Neural progenitor cell (in vitro differentiated cells): Measurements from ENCODE around the gene ALPL.

Experiments used
- EZH2phosphoT487 ChIP-seq: fragments of 200-600 bp; sonication (generic); IDR thresholded peaks from 2 replicates; pipeline ENCODE4 v1.6.1; 2017; ENCODE audit warnings: antibody characterized with exemption
- TF ChIP-seq, protein P1 (sequence below): fragments of 200-600 bp; sonication (generic); IDR thresholded peaks from 2 replicates; pipeline ENCODE4 v1.5.1; 2017; ENCODE audit warnings: antibody characterized with exemption, mild to moderate bottlenecking

GRCh38 chr1:21624571-21625389 is 115.6 kb downstream of the ALPL start:
- no peak for TF ChIP-seq EZH2phosphoT487
- TF ChIP-seq, protein P1, sequence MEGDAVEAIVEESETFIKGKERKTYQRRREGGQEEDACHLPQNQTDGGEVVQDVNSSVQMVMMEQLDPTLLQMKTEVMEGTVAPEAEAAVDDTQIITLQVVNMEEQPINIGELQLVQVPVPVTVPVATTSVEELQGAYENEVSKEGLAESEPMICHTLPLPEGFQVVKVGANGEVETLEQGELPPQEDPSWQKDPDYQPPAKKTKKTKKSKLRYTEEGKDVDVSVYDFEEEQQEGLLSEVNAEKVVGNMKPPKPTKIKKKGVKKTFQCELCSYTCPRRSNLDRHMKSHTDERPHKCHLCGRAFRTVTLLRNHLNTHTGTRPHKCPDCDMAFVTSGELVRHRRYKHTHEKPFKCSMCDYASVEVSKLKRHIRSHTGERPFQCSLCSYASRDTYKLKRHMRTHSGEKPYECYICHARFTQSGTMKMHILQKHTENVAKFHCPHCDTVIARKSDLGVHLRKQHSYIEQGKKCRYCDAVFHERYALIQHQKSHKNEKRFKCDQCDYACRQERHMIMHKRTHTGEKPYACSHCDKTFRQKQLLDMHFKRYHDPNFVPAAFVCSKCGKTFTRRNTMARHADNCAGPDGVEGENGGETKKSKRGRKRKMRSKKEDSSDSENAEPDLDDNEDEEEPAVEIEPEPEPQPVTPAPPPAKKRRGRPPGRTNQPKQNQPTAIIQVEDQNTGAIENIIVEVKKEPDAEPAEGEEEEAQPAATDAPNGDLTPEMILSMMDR: no peak
